PC-9 (cell line): ENCODE measurements around the gene TCF4. TPM values are rescaled to one million over a fixed set of nuclear protein-coding genes. Genes with fewer than 3 reads are reported as not detected.

ENCODE experiments used
- Bru-seq: library from RNA; stranded (reverse); fragments of 400-500 nt; gene quantifications from one replicate; lab custom pipeline; 2021; lab: Mats Ljungman, UMichigan
- BruChase-seq, 2 experiments: library from RNA; stranded (reverse); fragments of 400-500 nt; gene quantifications; one replicate each; lab custom pipeline; 2021; lab: Mats Ljungman, UMichigan
- BruUV-seq: library from RNA; stranded (reverse); fragments of 400-500 nt; replicated peaks from 2 replicates; lab custom pipeline; 2021; lab: Mats Ljungman, UMichigan
- CTCF ChIA-PET: fragments of 300-600 bp; sonication (Branson Sonifier 250); formaldehyde crosslinking; loops from one replicate; lab custom pipeline; 2022; ENCODE audit warnings: antibody characterized with exemption; lab: Charles Lee
- POLR2A ChIA-PET: fragments of 300-600 bp; sonication (Branson Sonifier 250); formaldehyde crosslinking; loops from one replicate; lab custom pipeline; 2022; ENCODE audit warnings: antibody characterized with exemption; ENCODE audit not compliant: unreplicated experiment; lab: Charles Lee
- DNase-seq, 2 experiments: peaks; one replicate each; pipeline versions ENCODE4 v3.0.0 to v3.0.0-alpha.2; 2015 to 2022; ENCODE audit warnings: mixed read lengths in 1 of 2
- H2AFZ ChIP-seq: fragments of 200-600 bp; sonication (generic); 2 replicates; pipeline ENCODE4 v1.8.1; 2017; ENCODE audit warnings: antibody characterized with exemption
- H3F3A ChIP-seq: fragments of 200-600 bp; sonication (generic); 2 replicates; pipeline ENCODE4 v1.8.1; 2017; ENCODE audit warnings: antibody characterized with exemption, mild to moderate bottlenecking, low read depth; ENCODE audit not compliant: insufficient read depth
- H3K27ac ChIP-seq: fragments of 200-600 bp; sonication (generic); 2 replicates; pipeline ENCODE4 v1.6.1; 2016; ENCODE audit warnings: mixed run types
- H3K27me3 ChIP-seq: fragments of 200-600 bp; sonication (generic); 2 replicates; pipeline ENCODE4 v1.6.1; 2016; ENCODE audit warnings: low read depth, mixed run types; ENCODE audit not compliant: insufficient read depth
- H3K36me3 ChIP-seq: fragments of 200-600 bp; sonication (generic); 2 replicates; pipeline ENCODE4 v1.6.1; 2016; ENCODE audit warnings: low read depth, mixed run types
- H3K4me1 ChIP-seq: fragments of 200-600 bp; sonication (generic); replicated peaks from 2 replicates; pipeline ENCODE4 v1.6.1; 2016; ENCODE audit warnings: mixed run types; ENCODE audit not compliant: insufficient read depth
- H3K4me2 ChIP-seq: fragments of 200-600 bp; sonication (generic); 2 replicates; pipeline ENCODE4 v1.6.1; 2017; ENCODE audit warnings: mixed run types
- H3K4me3 ChIP-seq: fragments of 200-600 bp; sonication (generic); 2 replicates; pipeline ENCODE4 v1.6.1; 2016; ENCODE audit warnings: mixed run types
- H3K79me2 ChIP-seq: fragments of 200-600 bp; sonication (generic); 2 replicates; pipeline ENCODE4 v1.6.1; 2017; ENCODE audit warnings: low read depth, mixed run types
- H3K9me2 ChIP-seq: fragments of 200-600 bp; sonication (generic); 2 replicates; pipeline ENCODE4 v1.8.1; 2017; ENCODE audit warnings: mild to moderate bottlenecking; ENCODE audit not compliant: insufficient read depth
- H3K9me3 ChIP-seq: fragments of 200-600 bp; sonication (generic); 2 replicates; pipeline ENCODE4 v1.8.1; 2016; ENCODE audit warnings: low read depth; ENCODE audit not compliant: insufficient read depth
- H4K20me1 ChIP-seq: fragments of 200-600 bp; sonication (generic); 2 replicates; pipeline ENCODE4 v1.8.1; 2017; ENCODE audit not compliant: insufficient read depth
- EZH2 ChIP-seq: fragments of 200-600 bp; sonication (generic); IDR thresholded peaks from 2 replicates; pipeline ENCODE4 v1.8.0; 2017; ENCODE audit warnings: antibody characterized with exemption, low read depth
- intact Hi-C: fragments of 100-400 bp; cut with micrococcal nuclease; formaldehyde crosslinking; loops from one replicate; pipeline ENCODE4 v1.10.0; 2022; ENCODE audit not compliant: unreplicated experiment
- long read RNA-seq: library from polyadenylated mRNA; stranded (forward); transcript quantifications from one replicate; pipeline ENCODE4 v2.0.0, GENCODE V29; 2022
- total RNA-seq: library from RNA; stranded (reverse); gene quantifications from 2 replicates; pipeline ENCODE4 v1.2.3, GENCODE V29; 2021
- TF ChIP-seq, protein P1 (sequence below): fragments of 200-600 bp; sonication (generic); conservative IDR thresholded peaks from 2 replicates; pipeline ENCODE4 v1.6.1; 2017; ENCODE audit warnings: mixed run types, antibody characterized with exemption, mild to moderate bottlenecking, moderate library complexity

TCF4 gene
- total RNA-seq (0.08 and 0.74 TPM in 2 replicates), Bru-seq, nascent RNA (percentile 14 among the genes with signal in this experiment), BruChase-seq, experiment 1, labeled RNA remaining after a 2-hour chase (percentile 10 among the genes with signal in this experiment), BruChase-seq, experiment 2, labeled RNA remaining after a 6-hour chase (percentile 7 among the genes with signal in this experiment)
- long read RNA-seq, result 0 reads

DNA sequence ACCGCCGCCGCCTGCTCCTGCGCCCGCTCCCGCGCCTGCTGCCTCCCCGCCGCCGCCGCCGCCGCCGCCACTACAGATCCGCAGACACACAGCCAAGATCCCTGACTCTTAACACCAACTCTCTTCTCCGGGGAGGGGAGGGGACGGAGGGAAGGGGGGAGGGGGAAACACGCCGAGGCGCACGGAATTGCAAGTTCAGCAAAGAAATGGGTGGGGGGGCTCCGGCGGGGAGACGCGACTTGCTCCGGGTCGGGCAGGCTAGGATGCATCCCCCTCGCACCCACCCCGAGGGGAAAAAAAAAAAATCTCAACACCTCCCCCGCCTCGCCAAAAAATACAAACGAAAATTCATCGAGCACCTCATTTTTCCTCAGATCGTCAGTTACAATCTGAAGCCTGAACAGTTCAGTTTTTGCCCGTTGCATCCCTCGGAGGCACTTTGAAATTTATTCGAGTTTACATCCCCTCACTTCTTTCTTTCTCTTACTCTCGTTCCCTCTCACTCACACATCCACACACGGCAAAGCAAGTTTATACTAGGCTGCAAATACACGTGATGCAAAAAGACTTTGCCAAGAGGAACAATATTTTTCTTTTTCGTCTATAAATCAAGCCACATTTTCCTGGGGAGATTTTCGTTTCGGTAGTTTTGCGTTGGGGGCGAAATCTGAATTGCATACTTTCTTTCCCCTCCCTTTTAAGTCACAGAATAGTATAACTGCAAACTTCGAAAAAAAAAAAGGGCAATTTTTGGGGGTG lies at the start of gene TCF4:
Gene TCF4, minus strand, starts transcription at position 82 of the 759 bp plus-strand sequence. CDS start 1,076 bp downstream, outside the sequence.
- H4K20me1 ChIP-seq, result no peaks in the 10 kb centered on the region
- ChIA-PET CTCF (no interaction called here), POLR2A (no interaction called here)
- peak within 1 kb of the TSS; percentile 100 for H2AFZ ChIP-seq
- peak within 1 kb of the TSS; percentile 67 for H3K27ac ChIP-seq
- H3K36me3 ChIP-seq, result no peaks in the 10 kb centered on the region
- H3K9me3 ChIP-seq, result no peaks in the 10 kb centered on the region
- H3K9me2 ChIP-seq, result no peaks in the 10 kb centered on the region
- H3K79me2 ChIP-seq, result peaks cover 6% of the 10 kb centered on the region; the same call in 1 of the 2 replicates
- H3K4me3 ChIP-seq, result peak within 1 kb of the TSS; percentile 81
- DNase-seq, result peak in 1 of 2 experiments; percentile 0
- peaks cover 11% of the 10 kb centered on the region; the same call in 1 of the 2 replicates for H3K4me1 ChIP-seq
- intact Hi-C loops, result no loop called here
- TF ChIP-seq EZH2, result no peak
- H3F3A ChIP-seq, result no peaks in the 10 kb centered on the region
- BruUV-seq, result no TSS peak
- H3K4me2 ChIP-seq, result peak within 1 kb of the TSS; percentile 91
- H3K27me3 ChIP-seq, result no peaks in the 10 kb centered on the region

- H3K27me3 ChIP-seq, result no peaks in the 10 kb centered on the region
- CTCF ChIA-PET, result no interaction called here
- H3K4me3 ChIP-seq, result no peak overlapping the region
- no peaks in the 10 kb centered on the region for H3K36me3 ChIP-seq
- POLR2A ChIA-PET, result no interaction called here
- DNase-seq, result no peak
- H3F3A ChIP-seq, result no peaks in the 10 kb centered on the region
- H3K9me2 ChIP-seq, result no peaks in the 10 kb centered on the region
- H2AFZ ChIP-seq, result no peak overlapping the region
- no peak overlapping the region for H3K27ac ChIP-seq
- H4K20me1 ChIP-seq, result no peaks in the 10 kb centered on the region
- H3K4me1 ChIP-seq, result peaks cover 7% of the 10 kb centered on the region; the same call in 1 of the 2 replicates
- H3K9me3 ChIP-seq, result peaks cover 7% of the 10 kb centered on the region; the same call in 1 of the 2 replicates
- no peaks in the 10 kb centered on the region for H3K79me2 ChIP-seq
- no peak overlapping the region for H3K4me2 ChIP-seq
- intact Hi-C loops, result no loop called here
- TF ChIP-seq EZH2, result no peak
- TF ChIP-seq, protein P1, sequence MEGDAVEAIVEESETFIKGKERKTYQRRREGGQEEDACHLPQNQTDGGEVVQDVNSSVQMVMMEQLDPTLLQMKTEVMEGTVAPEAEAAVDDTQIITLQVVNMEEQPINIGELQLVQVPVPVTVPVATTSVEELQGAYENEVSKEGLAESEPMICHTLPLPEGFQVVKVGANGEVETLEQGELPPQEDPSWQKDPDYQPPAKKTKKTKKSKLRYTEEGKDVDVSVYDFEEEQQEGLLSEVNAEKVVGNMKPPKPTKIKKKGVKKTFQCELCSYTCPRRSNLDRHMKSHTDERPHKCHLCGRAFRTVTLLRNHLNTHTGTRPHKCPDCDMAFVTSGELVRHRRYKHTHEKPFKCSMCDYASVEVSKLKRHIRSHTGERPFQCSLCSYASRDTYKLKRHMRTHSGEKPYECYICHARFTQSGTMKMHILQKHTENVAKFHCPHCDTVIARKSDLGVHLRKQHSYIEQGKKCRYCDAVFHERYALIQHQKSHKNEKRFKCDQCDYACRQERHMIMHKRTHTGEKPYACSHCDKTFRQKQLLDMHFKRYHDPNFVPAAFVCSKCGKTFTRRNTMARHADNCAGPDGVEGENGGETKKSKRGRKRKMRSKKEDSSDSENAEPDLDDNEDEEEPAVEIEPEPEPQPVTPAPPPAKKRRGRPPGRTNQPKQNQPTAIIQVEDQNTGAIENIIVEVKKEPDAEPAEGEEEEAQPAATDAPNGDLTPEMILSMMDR, result no peak
- no TSS peak for BruUV-seq
These were observed 49.2 kb upstream of the TCF4 start for GRCh38 chr18:55637204-55637603.

DNA sequence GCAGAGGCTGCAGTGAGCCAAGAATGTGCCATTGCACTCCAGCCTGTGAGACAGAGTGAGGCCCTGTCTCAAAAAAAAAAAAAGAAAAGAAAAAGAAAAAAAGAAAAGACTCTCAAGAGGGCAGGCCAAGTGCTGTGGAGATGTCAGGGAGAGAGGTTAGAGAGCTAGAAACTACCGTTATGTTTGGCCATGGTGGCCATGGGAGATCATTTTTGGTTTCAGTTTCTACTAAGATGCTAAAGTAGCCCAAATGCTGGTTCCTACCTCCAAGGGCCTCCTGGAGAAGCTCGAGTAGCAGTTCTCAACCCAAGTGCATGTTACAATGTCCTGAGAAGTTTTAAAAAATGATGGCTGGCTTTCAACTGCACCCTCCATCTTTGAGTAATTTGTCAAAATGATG lies 47.4 kb upstream of the TCF4 start:
- intact Hi-C loops, result no loop called here

More for the DNA sequence above, 47.4 kb upstream of the TCF4 start:
- H3K27me3 ChIP-seq, result no peaks in the 10 kb centered on the region
- H4K20me1 ChIP-seq, result no peaks in the 10 kb centered on the region
- H3K4me1 ChIP-seq, result peaks cover 7% of the 10 kb centered on the region; the same call in 1 of the 2 replicates
- H3K79me2 ChIP-seq, result no peaks in the 10 kb centered on the region
- no peak overlapping the region for H3K4me2 ChIP-seq
- no peak overlapping the region for H3K4me3 ChIP-seq
- POLR2A ChIA-PET, result no interaction called here
- H3K9me3 ChIP-seq, result no peaks in the 10 kb centered on the region
- H3K27ac ChIP-seq, result no peak overlapping the region
- CTCF ChIA-PET, result no interaction called here
- H3K9me2 ChIP-seq, result no peaks in the 10 kb centered on the region
- no peaks in the 10 kb centered on the region for H3K36me3 ChIP-seq
- no peak for TF ChIP-seq EZH2
- TF ChIP-seq, protein P1, result no peak
- no peaks in the 10 kb centered on the region for H3F3A ChIP-seq
- H2AFZ ChIP-seq, result no peak overlapping the region
- no TSS peak for BruUV-seq
- no peak for DNase-seq
